ENCODE data around the gene FBXO8.
"Not testable (repeated sequence)": the region's sequence is repeated elsewhere in the genome, so short reads cannot be mapped to it uniquely, and the experiment has no call there.

FBXO8 gene

GRCh38 chr4:174282836-174283506 lies 496 bp downstream of the FBXO8 start:
- DNase-seq = peak; percentile 92

DNA sequence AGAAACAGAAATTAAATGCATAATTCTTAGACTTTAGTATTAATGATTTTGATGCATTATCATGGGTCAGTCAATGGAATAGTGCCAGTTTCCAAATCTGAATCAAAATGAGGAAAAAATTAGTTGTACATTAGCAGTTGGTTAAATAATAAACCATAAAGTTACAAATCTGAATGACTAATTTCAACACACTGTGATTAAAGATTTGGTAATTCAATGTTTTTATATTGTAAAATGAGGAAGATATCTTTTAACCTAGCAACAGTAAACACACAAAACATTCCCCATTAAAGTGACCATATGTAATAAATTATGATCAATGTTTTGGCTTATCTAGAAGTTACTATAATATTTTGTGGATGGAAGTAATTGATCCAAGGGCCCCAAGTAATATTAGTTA lies 1.6 kb downstream of the FBXO8 start:
- DNase-seq = no peak

GRCh38 chr4:174281182-174281737 lies 2.2 kb downstream of the FBXO8 start:
- no peak for DNase-seq

- DNase-seq = no peak
These were observed 3.9 kb downstream of the FBXO8 start for GRCh38 chr4:174279433-174280155.

- peak; percentile 3 for DNase-seq
These were observed 5.0 kb downstream of the FBXO8 start for GRCh38 chr4:174278467-174278866.

GRCh38 chr4:174277433-174277832 lies 6.0 kb downstream of the FBXO8 start:
- no peak for DNase-seq

DNA sequence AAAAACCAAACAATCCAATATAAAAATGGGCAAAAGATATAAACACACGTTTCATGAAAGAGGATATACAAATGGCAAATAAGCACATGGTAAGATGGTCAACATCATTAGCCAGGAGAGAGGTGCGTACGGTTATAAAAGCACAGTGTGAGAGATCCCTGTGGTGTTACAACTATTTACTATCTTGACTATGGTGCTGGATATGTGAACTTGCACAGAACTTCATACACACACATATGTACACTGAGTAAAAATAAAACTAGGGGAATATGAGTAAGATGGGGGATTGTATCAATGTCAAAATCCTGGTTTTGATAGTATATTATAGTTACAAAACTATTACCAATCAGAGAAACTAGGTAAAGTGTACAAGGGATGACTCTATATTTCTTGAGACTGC lies 8.4 kb downstream of the FBXO8 start:
- no peak for DNase-seq

DNA sequence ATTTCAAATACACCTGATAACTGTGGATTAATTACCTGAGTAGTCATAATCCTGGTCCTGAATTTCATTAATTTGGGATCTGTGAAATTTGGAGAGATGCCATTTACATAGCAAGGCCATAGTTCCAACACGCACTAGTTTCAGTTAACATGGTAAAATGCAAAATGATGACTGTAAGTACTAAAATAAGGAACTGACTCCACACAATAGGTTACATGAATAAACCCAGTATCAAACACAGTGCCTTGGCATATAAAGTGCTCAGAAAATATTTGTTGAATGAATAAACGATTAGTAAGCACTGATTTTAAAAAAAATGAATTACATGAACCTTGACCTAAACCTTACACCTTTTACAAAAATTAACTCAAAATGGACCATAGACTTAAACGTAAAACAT lies 9.0 kb downstream of the FBXO8 start:
- DNase-seq = no peak

DNA sequence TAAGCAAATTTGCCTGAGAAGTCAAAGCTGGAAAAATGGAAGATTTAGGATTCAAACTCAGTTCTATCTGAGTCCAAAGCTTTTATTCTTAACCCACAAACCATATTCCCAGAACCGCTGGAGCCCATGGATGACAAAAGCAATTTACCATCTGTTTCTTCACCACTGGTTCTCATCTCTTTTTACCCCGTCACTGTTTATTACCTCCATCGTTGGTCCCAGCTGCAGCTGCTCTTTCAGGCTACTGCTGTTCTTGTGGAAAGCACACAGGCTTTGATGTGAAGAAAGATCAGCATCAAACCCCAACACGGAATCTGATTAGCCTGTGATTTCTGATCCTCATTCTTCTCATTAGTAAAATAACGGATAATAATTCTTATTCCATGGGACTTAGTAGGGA lies 9.5 kb downstream of the FBXO8 start:
- DNase-seq = no peak

- DNase-seq = no peak
These were observed 17.1 kb downstream of the FBXO8 start for GRCh38 chr4:174266416-174266815.

GRCh38 chr4:174265916-174266315 lies 17.6 kb downstream of the FBXO8 start:
- DNase-seq = no peak

DNA sequence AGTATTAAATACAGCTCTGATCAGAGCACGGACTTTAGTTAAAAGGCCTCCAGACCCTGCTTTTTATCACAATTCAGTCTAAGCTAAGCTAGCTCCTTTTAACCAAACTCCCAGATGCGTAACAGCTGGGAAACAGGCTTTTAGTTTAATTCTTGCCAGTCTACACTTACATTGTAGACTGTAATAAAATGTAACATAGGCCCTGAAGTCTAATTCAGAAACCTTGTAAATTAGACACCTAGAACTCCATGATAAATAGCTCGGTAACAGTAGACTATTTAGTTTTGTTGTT lies 20.1 kb downstream of the FBXO8 start:
- no peak for DNase-seq

DNA sequence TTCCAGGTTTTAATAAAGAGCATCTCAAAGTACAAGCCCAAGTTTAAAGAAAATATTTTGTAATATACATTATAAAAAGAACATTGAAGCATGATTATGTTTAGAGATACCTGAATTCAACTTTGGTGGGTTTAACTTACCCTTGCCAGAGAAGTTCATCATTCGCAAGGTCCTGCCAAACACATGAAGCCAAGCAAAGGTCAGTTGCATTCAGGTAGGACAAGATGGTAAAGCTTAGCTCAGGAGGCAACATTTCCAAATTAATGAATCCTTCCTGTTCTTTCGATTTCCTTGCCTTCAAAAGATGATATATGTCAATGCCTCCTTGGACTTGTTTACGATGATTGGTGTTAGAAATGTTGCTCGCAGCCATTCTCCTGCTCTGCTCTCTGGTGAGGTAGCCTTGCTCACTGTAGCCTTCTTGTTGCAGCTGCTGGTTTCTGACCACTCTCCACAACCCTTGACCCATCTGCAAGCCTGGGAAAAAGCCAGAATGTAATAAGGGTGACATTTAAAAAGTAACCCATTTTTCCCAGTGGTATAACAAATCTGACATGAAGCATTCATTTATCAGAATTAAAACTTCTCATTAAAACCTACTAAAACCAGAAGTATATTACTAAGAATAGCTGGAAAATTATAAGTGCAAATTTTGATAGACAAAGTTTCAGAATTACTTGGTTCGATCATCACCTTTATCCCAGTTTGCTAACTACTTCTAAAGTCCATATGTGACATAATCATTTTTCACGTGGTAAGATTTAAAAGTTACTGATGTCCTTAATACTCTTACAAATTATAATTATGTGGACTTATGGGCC lies 20.6 kb downstream of the FBXO8 start:
- no peak for DNase-seq

- DNase-seq = not testable (repeated sequence)
These were observed 22.0 kb downstream of the FBXO8 start for GRCh38 chr4:174261432-174261831.

- DNase-seq = no peak
These were observed 23.4 kb downstream of the FBXO8 start for GRCh38 chr4:174260099-174260498.

DNA sequence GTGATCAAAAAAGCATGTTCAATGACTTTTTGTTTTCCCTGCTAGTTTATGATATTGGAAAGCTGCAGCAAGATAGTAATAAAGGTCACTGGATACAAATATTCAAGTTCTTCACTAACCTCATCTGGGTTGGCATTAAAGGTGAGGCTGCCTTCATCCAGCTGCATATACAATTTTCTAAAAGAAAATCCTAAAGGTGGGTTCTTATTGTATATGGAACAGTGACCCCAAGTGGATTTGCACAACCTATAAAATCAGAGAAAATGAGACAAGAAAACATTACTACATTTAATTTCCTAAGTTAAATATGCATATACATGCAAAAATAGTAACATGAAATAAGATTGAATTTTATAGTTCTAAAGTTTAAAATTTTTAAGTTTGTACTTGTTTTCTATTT lies 23.9 kb downstream of the FBXO8 start:
- no peak for DNase-seq

DNA sequence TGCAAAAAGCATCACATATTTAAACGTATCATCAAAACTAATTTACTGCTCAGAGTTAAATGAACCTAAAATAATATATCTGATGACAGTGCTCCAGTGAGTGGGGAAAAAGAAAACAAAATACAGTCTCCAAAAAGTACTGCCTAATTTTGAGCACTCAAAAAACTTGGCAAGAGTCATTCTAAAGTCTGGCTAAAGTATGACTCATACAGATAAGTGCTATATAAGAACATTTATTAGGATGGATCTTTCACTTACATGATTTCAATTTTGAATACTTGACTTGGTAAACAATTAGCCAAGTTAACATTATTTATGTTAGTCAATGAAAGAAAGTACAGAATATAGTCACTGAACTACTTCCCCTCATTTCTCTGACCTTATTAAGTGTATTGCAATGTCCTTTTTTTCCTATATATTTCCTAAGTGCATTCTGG lies 27.2 kb downstream of the FBXO8 start:
- no peak for DNase-seq

DNA sequence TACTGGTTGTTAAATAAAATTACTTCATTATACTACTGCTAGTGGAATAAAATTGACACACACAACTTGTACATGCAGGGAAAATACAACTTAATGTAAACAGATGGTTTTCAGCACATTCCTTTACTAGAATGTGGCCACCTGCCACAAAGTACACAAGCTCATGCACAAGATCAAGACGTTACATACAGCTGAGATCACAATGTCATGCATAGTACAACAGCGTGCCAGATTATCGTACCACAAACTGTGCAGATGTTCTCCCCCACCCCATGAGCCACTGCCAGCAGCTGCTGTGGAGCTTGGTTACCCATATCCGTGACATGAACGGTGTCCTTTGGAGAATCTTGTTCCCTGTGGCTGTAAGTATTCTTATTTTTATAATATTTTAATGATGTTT lies 27.7 kb downstream of the FBXO8 start:
- DNase-seq = no peak

- no peak for DNase-seq
These were observed 28.1 kb downstream of the FBXO8 start for GRCh38 chr4:174255374-174255773.

- DNase-seq = no peak
These were observed 28.9 kb downstream of the FBXO8 start for GRCh38 chr4:174254613-174255012.

DNA sequence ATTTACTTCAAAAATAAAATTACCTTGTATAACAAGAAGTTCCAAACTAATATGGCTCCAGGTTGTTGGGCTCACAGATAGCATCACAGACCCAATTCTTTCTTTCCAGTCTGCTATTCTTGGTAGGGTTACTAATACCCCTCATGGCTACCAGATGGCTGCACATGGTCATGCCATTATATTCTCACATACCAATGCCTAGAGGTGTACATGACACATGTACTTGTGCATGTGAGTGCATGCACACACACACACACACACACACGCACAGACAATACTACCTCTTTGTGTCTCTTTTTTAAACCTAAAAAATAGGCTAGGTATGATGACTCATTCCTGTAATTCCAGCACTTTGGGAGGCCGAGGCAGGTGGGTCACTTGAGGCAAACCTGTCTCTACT lies 31.1 kb downstream of the FBXO8 start:
- no peak for DNase-seq

DNA sequence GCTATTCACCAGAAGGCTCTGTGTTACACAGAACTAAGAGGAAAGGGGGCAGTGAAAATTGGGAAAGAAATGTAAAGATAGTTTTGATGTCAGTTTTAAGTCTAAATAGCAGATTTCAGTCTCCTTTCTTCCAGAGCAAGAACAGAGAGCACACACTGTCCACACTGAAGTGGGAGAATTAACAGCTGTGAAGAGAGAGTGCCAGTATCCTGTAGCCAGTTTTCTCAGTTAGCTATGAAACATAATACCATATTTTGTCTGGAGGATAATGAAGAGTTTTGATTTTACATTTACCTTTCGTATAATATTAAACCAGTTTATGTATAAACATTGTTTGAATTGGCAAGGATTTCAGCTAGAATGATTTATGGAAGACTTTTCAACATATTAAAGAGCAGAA lies 35.1 kb downstream of the FBXO8 start:
- no peak for DNase-seq

- no peak for DNase-seq
These were observed 37.8 kb downstream of the FBXO8 start for GRCh38 chr4:174245714-174246113.

DNA sequence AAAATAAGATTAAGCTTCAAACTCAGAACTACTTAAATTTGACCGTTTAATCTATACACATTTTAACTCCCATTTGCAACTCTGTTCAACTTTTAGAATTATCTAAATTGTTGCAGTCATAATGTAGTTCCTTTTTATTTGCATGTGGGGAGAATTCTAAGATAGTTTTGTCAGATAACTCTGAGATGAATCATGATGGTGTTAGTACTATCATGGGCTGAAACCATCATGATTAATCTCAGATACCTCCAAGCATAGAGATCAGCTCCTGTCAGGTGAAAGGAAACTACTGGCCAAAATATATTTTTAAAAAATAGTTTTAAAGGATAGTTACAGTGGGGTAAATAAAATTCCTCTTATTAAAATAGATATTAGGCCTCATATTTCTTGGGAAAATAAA lies 39.0 kb downstream of the FBXO8 start:
- DNase-seq = no peak
